ENCODE measurements around the gene IPPK.

IPPK gene

GRCh38 chr9:92648474-92648971, 21.4 kb downstream of the IPPK start:
- Histone ChIP-seq H3K27ac (ENCODE audit: low read depth, low read length) (no peak overlapping the region), H3K4me3 (ENCODE audit: low read length) (no peak overlapping the region), H3K4me1 (ENCODE audit: control insufficient read depth, low read length) (no peaks in the 10 kb centered on the region), H3K4me2 (ENCODE audit: low read length) (no peak overlapping the region), H4K20me1 (ENCODE audit: control insufficient read depth, insufficient read depth, low read depth, low read length) (no peaks in the 10 kb centered on the region), H3K27me3 (ENCODE audit: control insufficient read depth, low read length) (no peaks in the 10 kb centered on the region), H3K79me2 (ENCODE audit: control insufficient read depth, low read length) (no peaks in the 10 kb centered on the region), H3K9me2 (replicated peaks; ENCODE audit: control insufficient read depth, low read length) (no peaks in the 10 kb centered on the region), H3F3A (ENCODE audit: control insufficient read depth, insufficient read depth) (no peaks in the 10 kb centered on the region), H3K36me3 (ENCODE audit: control insufficient read depth, low read length) (peaks cover 47% of the 10 kb centered on the region), H3K9me3 (ENCODE audit: control insufficient read depth, insufficient read depth, low read length) (no peaks in the 10 kb centered on the region)
- TF ChIP-seq CTCF (IDR thresholded peaks at IDR 0.05; ENCODE audit: low read depth, low read length, poor library complexity, severe bottlenecking) (no peak), EZH2phosphoT487 (IDR thresholded peaks at IDR 0.05; ENCODE audit: borderline replicate concordance, low read length) (no peak)

GRCh38 chr9:92647671-92648473, 22.1 kb downstream of the IPPK start:
- no peaks in the 10 kb centered on the region for H3K9me3 ChIP-seq (ENCODE audit: control insufficient read depth, insufficient read depth, low read length)
- H3K4me3 ChIP-seq (ENCODE audit: low read length) = no peak overlapping the region
- H3K27me3 ChIP-seq (ENCODE audit: control insufficient read depth, low read length) = no peaks in the 10 kb centered on the region
- H3K4me2 ChIP-seq (ENCODE audit: low read length) = no peak overlapping the region
- no peaks in the 10 kb centered on the region for H3F3A ChIP-seq (ENCODE audit: control insufficient read depth, insufficient read depth)
- H3K79me2 ChIP-seq (ENCODE audit: control insufficient read depth, low read length) = no peaks in the 10 kb centered on the region
- no peaks in the 10 kb centered on the region for H3K9me2 ChIP-seq (replicated peaks; ENCODE audit: control insufficient read depth, low read length)
- peaks cover 50% of the 10 kb centered on the region for H3K36me3 ChIP-seq (ENCODE audit: control insufficient read depth, low read length)
- TF ChIP-seq CTCF (IDR thresholded peaks at IDR 0.05; ENCODE audit: low read depth, low read length, poor library complexity, severe bottlenecking) = no peak
- TF ChIP-seq EZH2phosphoT487 (IDR thresholded peaks at IDR 0.05; ENCODE audit: borderline replicate concordance, low read length) = no peak
- H3K4me1 ChIP-seq (ENCODE audit: control insufficient read depth, low read length) = no peaks in the 10 kb centered on the region
- no peaks in the 10 kb centered on the region for H4K20me1 ChIP-seq (ENCODE audit: control insufficient read depth, insufficient read depth, low read depth, low read length)
- no peak overlapping the region for H3K27ac ChIP-seq (ENCODE audit: low read depth, low read length)

- TF ChIP-seq CTCF (IDR thresholded peaks at IDR 0.05; ENCODE audit: low read depth, low read length, poor library complexity, severe bottlenecking) = no peak
- TF ChIP-seq EZH2phosphoT487 (IDR thresholded peaks at IDR 0.05; ENCODE audit: borderline replicate concordance, low read length) = no peak
- peaks cover 65% of the 10 kb centered on the region for H3K36me3 ChIP-seq (ENCODE audit: control insufficient read depth, low read length)
Observed at GRCh38 chr9:92645041-92645440, 24.9 kb downstream of the IPPK start.

More at GRCh38 chr9:92645041-92645440, 24.9 kb downstream of the IPPK start:
- Histone ChIP-seq H4K20me1 (ENCODE audit: control insufficient read depth, insufficient read depth, low read depth, low read length) (no peaks in the 10 kb centered on the region), H3K4me1 (ENCODE audit: control insufficient read depth, low read length) (no peaks in the 10 kb centered on the region), H3K27ac (ENCODE audit: low read depth, low read length) (no peak overlapping the region), H3F3A (ENCODE audit: control insufficient read depth, insufficient read depth) (no peaks in the 10 kb centered on the region), H3K9me3 (ENCODE audit: control insufficient read depth, insufficient read depth, low read length) (no peaks in the 10 kb centered on the region), H3K79me2 (ENCODE audit: control insufficient read depth, low read length) (no peaks in the 10 kb centered on the region), H3K27me3 (ENCODE audit: control insufficient read depth, low read length) (no peaks in the 10 kb centered on the region), H3K4me3 (ENCODE audit: low read length) (no peak overlapping the region), H3K4me2 (ENCODE audit: low read length) (no peak overlapping the region), H3K9me2 (replicated peaks; ENCODE audit: control insufficient read depth, low read length) (no peaks in the 10 kb centered on the region)

Data from DOHH2 (cell line).